Large intestine (tissue), 3 donors: ENCODE results near the gene KRT38. TPM values are rescaled to one million over a fixed set of nuclear protein-coding genes. Genes with fewer than 3 reads are reported as not detected.

Experiments
- DNase-seq, 2 donors: peaks; one replicate each; pipeline versions ENCODE4 v3.0.0 to v3.0.0-alpha.2; 2013
- H3K27ac ChIP-seq: one replicate; pipeline ENCODE4 v1.5.1; 2013; ENCODE audit warnings: low read length
- H3K27me3 ChIP-seq: 2 replicates; pipeline ENCODE4 v1.6.1; 2013; ENCODE audit warnings: low read length; ENCODE audit not compliant: control insufficient read depth, insufficient read depth
- H3K36me3 ChIP-seq: 2 replicates; pipeline ENCODE4 v1.6.1; 2013; ENCODE audit warnings: low read length; ENCODE audit not compliant: control insufficient read depth, insufficient read depth
- H3K4me1 ChIP-seq: one replicate; pipeline ENCODE4 v1.6.1; 2013; ENCODE audit warnings: low read length; ENCODE audit not compliant: control insufficient read depth, insufficient read depth
- H3K4me3 ChIP-seq: one replicate; pipeline ENCODE4 v1.5.1; 2013; ENCODE audit warnings: low read length
- H3K9me3 ChIP-seq: one replicate; pipeline ENCODE4 v1.6.1; 2013; ENCODE audit warnings: mild to moderate bottlenecking, low read depth, low read length, moderate library complexity; ENCODE audit not compliant: control insufficient read depth
- WGBS: methylation state at CpG from one replicate; pipeline ENCODE4 v1.1.5; 2013; ENCODE audit warnings: low lambda C conversion rate; ENCODE audit not compliant: insufficient coverage; 5-methylcytosine and 5-hydroxymethylcytosine counted together
- polyA plus RNA-seq: library from polyadenylated mRNA; unstranded; fragments of 120-200 nt; gene quantifications from one replicate; pipeline ENCODE4 v1.2.1, GENCODE V29; 2013

Gene KRT38
- polyA plus RNA-seq, 1 donor, result not detected

GRCh38 chr17:41387670-41388069 is 53.1 kb downstream of the KRT38 start:
- Histone ChIP-seq H3K4me3 (no peak overlapping the region), H3K27ac (no peak overlapping the region), H3K27me3 (no peaks in the 10 kb centered on the region), H3K4me1 (no peaks in the 10 kb centered on the region), H3K9me3 (no peaks in the 10 kb centered on the region), H3K36me3 (no peaks in the 10 kb centered on the region)
- DNase-seq, result no peak
- WGBS, result no CpG with 5 or more reads among the region's 4 CpGs

DNA sequence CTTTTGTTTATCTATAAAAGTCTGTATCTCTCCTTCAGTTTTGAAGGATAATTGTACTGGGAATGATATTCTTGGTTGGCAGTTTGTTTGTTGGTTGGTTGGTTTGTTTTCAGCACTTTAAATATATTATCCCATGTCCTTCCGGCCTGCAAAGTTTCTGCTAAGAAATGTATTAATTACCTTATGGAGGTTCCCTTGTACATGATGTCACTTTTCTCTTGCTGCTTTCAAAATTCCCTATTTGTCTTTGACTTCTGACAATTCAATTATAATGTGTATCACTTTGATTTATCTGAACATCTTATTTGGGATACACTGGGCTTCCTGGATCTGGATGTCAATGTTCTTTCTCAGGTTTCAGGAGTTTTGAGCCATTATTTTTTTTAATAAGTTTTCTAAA is 54.6 kb downstream of the KRT38 start:
- Histone ChIP-seq H3K4me3 (no peak overlapping the region), H3K27me3 (peaks cover 2% of the 10 kb centered on the region), H3K9me3 (no peaks in the 10 kb centered on the region), H3K36me3 (no peaks in the 10 kb centered on the region), H3K4me1 (no peaks in the 10 kb centered on the region), H3K27ac (no peak overlapping the region)
- no peak for DNase-seq
- WGBS, result no CpG with 5 or more reads among the region's 1 CpG

Other genes with a start within 250 kb of the KRT38 start
- not detected for gene KRTAP9-2, start 214.3 kb downstream of the KRT38 start, polyA plus RNA-seq
- gene KRTAP9-3, start 208.5 kb downstream of the KRT38 start, polyA plus RNA-seq, result not detected
- not detected for gene KRTAP9-8, start 203.0 kb downstream of the KRT38 start, polyA plus RNA-seq
- gene KRTAP9-4, start 191.3 kb downstream of the KRT38 start, polyA plus RNA-seq, result not detected
- not detected for gene KRTAP9-9, start 185.6 kb downstream of the KRT38 start, polyA plus RNA-seq
- gene KRTAP9-6, start 175.6 kb downstream of the KRT38 start, polyA plus RNA-seq, result not detected
- gene KRTAP9-7, start 165.3 kb downstream of the KRT38 start, polyA plus RNA-seq, result not detected
- not detected for gene KRTAP29-1, start 138.1 kb downstream of the KRT38 start, polyA plus RNA-seq
- not detected for gene KRTAP16-1, start 131.7 kb downstream of the KRT38 start, polyA plus RNA-seq
- gene KRTAP17-1, start 125.3 kb downstream of the KRT38 start, polyA plus RNA-seq, result 0.07 TPM
- not detected for gene KRT33A, start 90.2 kb downstream of the KRT38 start, polyA plus RNA-seq
- gene KRT33B, start 71.2 kb downstream of the KRT38 start, polyA plus RNA-seq, result not detected
- gene KRT34, start 58.7 kb downstream of the KRT38 start, polyA plus RNA-seq, result not detected
- gene KRT31, start 43.4 kb downstream of the KRT38 start, polyA plus RNA-seq, result not detected
- not detected for gene KRT37, start 16.4 kb downstream of the KRT38 start, polyA plus RNA-seq
- gene KRT32, start 26.4 kb upstream of the KRT38 start, polyA plus RNA-seq, result not detected
- gene KRT35, start 40.2 kb upstream of the KRT38 start, polyA plus RNA-seq, result not detected
- gene KRT36, start 48.9 kb upstream of the KRT38 start, polyA plus RNA-seq, result 0.03 TPM
- 0.94 TPM for gene KRT13, start 64.6 kb upstream of the KRT38 start, polyA plus RNA-seq
- gene KRT15, start 77.9 kb upstream of the KRT38 start, polyA plus RNA-seq, result 0.79 TPM
- 81.9 TPM for gene KRT19, start 87.3 kb upstream of the KRT38 start, polyA plus RNA-seq
- not detected for gene KRT9, start 131.1 kb upstream of the KRT38 start, polyA plus RNA-seq
- 0.07 TPM for gene KRT14, start 145.9 kb upstream of the KRT38 start, polyA plus RNA-seq
- not detected for gene KRT16, start 171.8 kb upstream of the KRT38 start, polyA plus RNA-seq
- gene KRT17, start 183.6 kb upstream of the KRT38 start, polyA plus RNA-seq, result 1.1 TPM
- 791 TPM for gene EIF1, start 247.9 kb upstream of the KRT38 start, polyA plus RNA-seq